Suppressor macrophage treated with lipopolysaccharide for 1 hour (primary cell): ENCODE measurements around the gene SELE.
"Not testable (repeated sequence)": the region's sequence is repeated elsewhere in the genome, so short reads cannot be mapped to it uniquely, and the experiment has no call there.

Source experiments
- DNase-seq, 3 donors: peaks; one replicate each; pipeline ENCODE4 v3.0.0-alpha.2; 2020 to 2022

Gene SELE

GRCh38 chr1:169715100-169715499, 18.8 kb downstream of the SELE start:
- DNase-seq, result not testable (repeated sequence)

GRCh38 chr1:169713090-169713489, 20.8 kb downstream of the SELE start:
- not testable (repeated sequence) for DNase-seq

- no peak for DNase-seq
These were observed 21.6 kb downstream of the SELE start for GRCh38 chr1:169712309-169712631.

GRCh38 chr1:169711469-169712308, 22.2 kb downstream of the SELE start, which contains the start of gene SELL:
TSS of gene SELL (minus strand) at chr1:169711620. CDS start at chr1:169711498, 122 bp downstream.
- DNase-seq, result peak; percentile 85 to 90 (median 88)

GRCh38 chr1:169708647-169709046, 25.2 kb downstream of the SELE start:
- DNase-seq, result peak; percentile 25 to 44 (median 32)

- no peak for DNase-seq
These were observed 25.8 kb downstream of the SELE start for GRCh38 chr1:169707912-169708604.

GRCh38 chr1:169704797-169705196, 29.1 kb downstream of the SELE start:
- no peak for DNase-seq

- DNase-seq, result peak; percentile 40 to 56 (median 42)
These were observed 32.4 kb downstream of the SELE start for GRCh38 chr1:169701261-169702005.

GRCh38 chr1:169699707-169700106, 34.2 kb downstream of the SELE start:
- no peak for DNase-seq

GRCh38 chr1:169698976-169699375, 34.9 kb downstream of the SELE start:
- DNase-seq, result no peak

GRCh38 chr1:169697755-169698154, 36.1 kb downstream of the SELE start:
- peak; percentile 68 to 89 (median 84) for DNase-seq

GRCh38 chr1:169696273-169697100, 37.4 kb downstream of the SELE start:
- DNase-seq, result peak in 2 of 3 donors; percentile 36 to 44

- DNase-seq, result no peak
These were observed 39.4 kb downstream of the SELE start for GRCh38 chr1:169694304-169695075.

- peak in 1 of 3 donors; percentile 18 for DNase-seq
These were observed 41.0 kb downstream of the SELE start for GRCh38 chr1:169692756-169693460.

- no peak for DNase-seq
These were observed 43.4 kb downstream of the SELE start for GRCh38 chr1:169690489-169690888.

- DNase-seq, result no peak
These were observed 44.5 kb downstream of the SELE start for GRCh38 chr1:169689395-169689794.

- not testable (repeated sequence) for DNase-seq
These were observed 45.5 kb downstream of the SELE start for GRCh38 chr1:169688377-169688776.

- no peak for DNase-seq
These were observed 50.2 kb downstream of the SELE start for GRCh38 chr1:169683661-169684060.

- DNase-seq, result not testable (repeated sequence)
These were observed 50.7 kb downstream of the SELE start for GRCh38 chr1:169683168-169683567.

- no peak for DNase-seq
These were observed 51.8 kb downstream of the SELE start for GRCh38 chr1:169682071-169682470.

GRCh38 chr1:169681140-169681539, 52.7 kb downstream of the SELE start:
- no peak for DNase-seq
